DND-41 (cell line): ENCODE measurements around the gene OBSL1.

Source experiments
- EZH2 ChIP-seq: IDR thresholded peaks from 3 replicates; pipeline ENCODE4 v1.6.1; 2012; ENCODE audit warnings: borderline replicate concordance, low read depth, mild to moderate bottlenecking, moderate library complexity, low read length, inconsistent platforms; ENCODE audit not compliant: severe bottlenecking
- TF ChIP-seq, protein P1 (sequence below): IDR thresholded peaks from 2 replicates; pipeline ENCODE4 v1.5.1; 2012; ENCODE audit warnings: borderline replicate concordance, low read length, moderate library complexity, mild to moderate bottlenecking; ENCODE audit not compliant: poor library complexity, severe bottlenecking; ENCODE audit errors: extremely low read depth

DNA sequence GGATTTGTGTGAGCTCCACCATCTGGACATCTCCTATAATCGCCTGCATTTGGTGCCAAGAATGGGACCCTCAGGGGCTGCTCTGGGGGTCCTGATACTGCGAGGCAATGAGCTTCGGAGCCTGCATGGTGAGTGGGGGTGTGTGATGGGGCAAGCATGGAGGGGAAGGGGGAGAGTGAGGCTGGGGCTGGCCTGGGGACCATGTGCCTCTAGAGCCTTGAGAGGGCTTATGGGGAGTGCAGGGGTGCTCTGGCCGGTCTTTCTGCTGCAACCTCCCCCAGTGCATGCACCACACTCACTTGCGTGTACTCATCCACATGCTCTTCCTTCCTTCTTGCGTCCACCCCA lies 34.2 kb upstream of the OBSL1 start:
- TF ChIP-seq, protein P1, sequence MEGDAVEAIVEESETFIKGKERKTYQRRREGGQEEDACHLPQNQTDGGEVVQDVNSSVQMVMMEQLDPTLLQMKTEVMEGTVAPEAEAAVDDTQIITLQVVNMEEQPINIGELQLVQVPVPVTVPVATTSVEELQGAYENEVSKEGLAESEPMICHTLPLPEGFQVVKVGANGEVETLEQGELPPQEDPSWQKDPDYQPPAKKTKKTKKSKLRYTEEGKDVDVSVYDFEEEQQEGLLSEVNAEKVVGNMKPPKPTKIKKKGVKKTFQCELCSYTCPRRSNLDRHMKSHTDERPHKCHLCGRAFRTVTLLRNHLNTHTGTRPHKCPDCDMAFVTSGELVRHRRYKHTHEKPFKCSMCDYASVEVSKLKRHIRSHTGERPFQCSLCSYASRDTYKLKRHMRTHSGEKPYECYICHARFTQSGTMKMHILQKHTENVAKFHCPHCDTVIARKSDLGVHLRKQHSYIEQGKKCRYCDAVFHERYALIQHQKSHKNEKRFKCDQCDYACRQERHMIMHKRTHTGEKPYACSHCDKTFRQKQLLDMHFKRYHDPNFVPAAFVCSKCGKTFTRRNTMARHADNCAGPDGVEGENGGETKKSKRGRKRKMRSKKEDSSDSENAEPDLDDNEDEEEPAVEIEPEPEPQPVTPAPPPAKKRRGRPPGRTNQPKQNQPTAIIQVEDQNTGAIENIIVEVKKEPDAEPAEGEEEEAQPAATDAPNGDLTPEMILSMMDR: no peak
- TF ChIP-seq EZH2: no peak
